GM12878 (cell line): ENCODE measurements around the gene RBM42. TPM values are rescaled to one million over a fixed set of nuclear protein-coding genes. Genes with fewer than 3 reads are reported as not detected.

Experiments
- ATAC-seq: fragments of 200-7000 bp; cut with Tn5 transposase; 3 replicates; pipeline ENCODE4 v1.9.1; 2020; ENCODE audit warnings: mild to moderate bottlenecking, moderate library complexity
- BruUV-seq: library from RNA; stranded (reverse); fragments of 400-500 nt; replicated peaks from 2 replicates; lab custom pipeline; 2021; lab: Mats Ljungman, UMichigan
- CTCF ChIA-PET: fragments of 300-600 bp; sonication (Branson Sonifier 250); formaldehyde crosslinking; extraction: SDS; loops from one replicate; lab custom pipeline; 2021; ENCODE audit warnings: inconsistent platforms; lab: Yijun Ruan, JAX
- POLR2A ChIA-PET: fragments of 350-600 bp; formaldehyde crosslinking; extraction: SDS; loops from one replicate; lab custom pipeline; 2021; ENCODE audit warnings: inconsistent platforms; lab: Charles Lee
- RAD21 ChIA-PET: fragments of 300-600 bp; sonication (Branson Sonifier 250); formaldehyde crosslinking; loops from one replicate; lab custom pipeline; 2023; ENCODE audit warnings: antibody characterized with exemption; ENCODE audit not compliant: unreplicated experiment; lab: Charles Lee
- SMC1A ChIA-PET: fragments of 300-600 bp; sonication (Branson Sonifier 250); formaldehyde crosslinking; loops from one replicate; lab custom pipeline; 2023; ENCODE audit not compliant: unreplicated experiment, uncharacterized antibody; lab: Charles Lee
- DNase-seq: peaks from one replicate; pipeline ENCODE4 v3.0.0-alpha.2; 2011; ENCODE audit warnings: low read depth, low spot score
- FAIRE-seq: peaks from 3 replicates; lab custom pipeline; 2011; peaks lifted over from hg19 to GRCh38; lab: Jason Lieb, UNC
- H2AFZ ChIP-seq: 2 replicates; pipeline ENCODE4 v1.6.0; 2011; ENCODE audit warnings: low read depth, low read length, control low read depth; ENCODE audit not compliant: control insufficient read depth
- H3K27ac ChIP-seq: 2 replicates; pipeline ENCODE4 v1.5.1; 2011; ENCODE audit warnings: control low read depth; ENCODE audit not compliant: control insufficient read depth, insufficient read depth
- H3K27me3 ChIP-seq, 2 experiments: replicated peaks in 1 of 2; 2 replicates each; pipeline versions ENCODE4 v1.6.0 to v1.6.1; 2011; ENCODE audit warnings: low read length in 1 of 2; ENCODE audit not compliant: control insufficient read depth in 2 of 2, insufficient read depth in 2 of 2
- H3K36me3 ChIP-seq, 2 experiments: 2 replicates each; pipeline ENCODE4 v1.5.1; 2011; ENCODE audit warnings: low read length in 1 of 2; ENCODE audit not compliant: control insufficient read depth in 2 of 2, insufficient read depth in 2 of 2
- H3K4me1 ChIP-seq: 2 replicates; pipeline ENCODE4 v1.6.1; 2011; ENCODE audit warnings: mild to moderate bottlenecking, low read length, moderate library complexity, mixed read lengths; ENCODE audit not compliant: control insufficient read depth, insufficient read depth
- H3K4me2 ChIP-seq: 2 replicates; pipeline ENCODE4 v1.6.0; 2011; ENCODE audit warnings: control low read depth; ENCODE audit not compliant: control insufficient read depth, insufficient read depth
- H3K4me3 ChIP-seq: fragments of 200-600 bp; sonication (generic); 2 replicates; pipeline ENCODE4 v1.5.1; 2016
- H3K79me2 ChIP-seq: 2 replicates; pipeline ENCODE4 v1.6.0; 2011; ENCODE audit warnings: low read length; ENCODE audit not compliant: control insufficient read depth, insufficient read depth
- H3K9ac ChIP-seq: 2 replicates; pipeline ENCODE4 v1.8.0; 2011; ENCODE audit warnings: low read length, control low read depth, mixed read lengths; ENCODE audit not compliant: control insufficient read depth, insufficient read depth
- H3K9me3 ChIP-seq: replicated peaks from 3 replicates; pipeline ENCODE4 v1.5.1; 2011; ENCODE audit warnings: mild to moderate bottlenecking, low read length; ENCODE audit not compliant: control insufficient read depth, insufficient read depth
- H4K20me1 ChIP-seq: 2 replicates; pipeline ENCODE4 v1.6.0; 2011; ENCODE audit not compliant: control insufficient read depth, insufficient read depth
- ASH2L ChIP-seq: fragments of 300-600, 200-600 bp; sonication (generic); IDR thresholded peaks from 2 replicates; pipeline ENCODE4 v1.6.1; 2017; ENCODE audit warnings: low read depth, mild to moderate bottlenecking, borderline replicate concordance
- CBX5 ChIP-seq: sonication (generic); IDR thresholded peaks from 2 replicates; pipeline ENCODE4 v1.6.1; 2016; ENCODE audit warnings: low read depth, moderate library complexity, mild to moderate bottlenecking, inconsistent platforms
- CHD1 ChIP-seq: IDR thresholded peaks from 2 replicates; pipeline ENCODE4 v1.6.1; 2012; ENCODE audit warnings: low read depth, low read length, improper control_type of control experiment
- CHD4 ChIP-seq: fragments of 200-600 bp; sonication (generic); IDR thresholded peaks from 2 replicates; pipeline ENCODE4 v1.6.1; 2016; ENCODE audit warnings: mild to moderate bottlenecking
- CREB1 ChIP-seq: IDR thresholded peaks from 2 replicates; pipeline ENCODE4 v1.6.1; 2012; ENCODE audit warnings: low read depth, mild to moderate bottlenecking, inconsistent platforms
- ETV6 ChIP-seq, 2 experiments: fragments of 450-650 bp in 1 of 2; IDR thresholded peaks in 1 of 2; conservative IDR thresholded peaks in 1 of 2; 2 replicates each; pipeline ENCODE4 v1.6.1; 2014; ENCODE audit warnings: antibody characterized with exemption in 1 of 2, borderline replicate concordance in 1 of 2, low read depth in 1 of 2, mild to moderate bottlenecking in 1 of 2, moderate library complexity in 1 of 2
- FOS ChIP-seq: IDR thresholded peaks from 3 replicates; pipeline ENCODE4 v1.6.1; 2011; ENCODE audit warnings: borderline replicate concordance; ENCODE audit not compliant: insufficient read length; ENCODE audit errors: extremely low read depth
- HDGF ChIP-seq: fragments of 450-650 bp; IDR thresholded peaks from 2 replicates; pipeline ENCODE4 v1.6.1; 2016; ENCODE audit warnings: antibody characterized with exemption
- LARP7 ChIP-seq: fragments of 450-650 bp; IDR thresholded peaks from 2 replicates; pipeline ENCODE4 v1.6.1; 2017; ENCODE audit warnings: mild to moderate bottlenecking
- NFXL1 ChIP-seq: fragments of 450-650 bp; IDR thresholded peaks from 2 replicates; pipeline ENCODE4 v1.6.1; 2017; ENCODE audit warnings: antibody characterized with exemption, mild to moderate bottlenecking, borderline replicate concordance
- RCOR1 ChIP-seq: conservative IDR thresholded peaks from 2 replicates; pipeline ENCODE4 v1.6.1; 2012; ENCODE audit warnings: low read depth, low read length, improper control_type of control experiment
- RUNX3 ChIP-seq: IDR thresholded peaks from 2 replicates; pipeline ENCODE4 v1.6.1; 2012; ENCODE audit warnings: low read length, inconsistent platforms
- SMARCA5 ChIP-seq: fragments of 450-650 bp; IDR thresholded peaks from 2 replicates; pipeline ENCODE4 v1.6.1; 2017; ENCODE audit warnings: mild to moderate bottlenecking
- WGBS: methylation state at CpG from one replicate; pipeline ENCODE4 v1.1.6; 2016; ENCODE audit warnings: low lambda C conversion rate; ENCODE audit not compliant: insufficient replicate concordance, insufficient coverage; ENCODE audit errors: missing lambda C conversion rate; 5-methylcytosine and 5-hydroxymethylcytosine counted together
- in situ Hi-C: fragments of 300-500 bp; cut with MboI; formaldehyde crosslinking; loops from 9 replicates; pipeline ENCODE4 v1.14.3; 2018; ENCODE audit warnings: mixed read lengths
- intact Hi-C: fragments of 100-400 bp; cut with micrococcal nuclease; formaldehyde crosslinking; loops from one replicate; pipeline ENCODE4 v1.14.2; 2022; ENCODE audit not compliant: unreplicated experiment
- polyA plus RNA-seq, 11 experiments: library from polyadenylated mRNA; depleted of rRNA in 4 of 11; unstranded in 6 of 11; stranded (reverse) in 5 of 11; fragments of >200 nt; fragmentation: Nextera tagmentation in 4 of 11; fragmentation: Illumina TruSeq in 1 of 11; extraction: Ambion mirVana in 4 of 11; extraction: Trizol in 1 of 11; gene quantifications; 1 replicate in 1 of 11; 2 replicates in 10 of 11; pipeline versions ENCODE4 v1.2.1 to v1.2.3, GENCODE V29; 2011 to 2016; ENCODE audit warnings: inconsistent platforms in 2 of 11, missing spikeins in 2 of 11, low read depth in 1 of 11
- total RNA-seq, 4 experiments: library from RNA; depleted of rRNA in 3 of 4; stranded (reverse); fragments of >200 nt in 3 of 4; fragmentation: Illumina TruSeq in 1 of 4; extraction: Trizol in 1 of 4; gene quantifications; 2 replicates each; pipeline versions ENCODE4 v1.2.1 to v1.2.3, GENCODE V29; 2013 to 2021
- TF ChIP-seq, protein P1 (sequence below): fragments of 450-650 bp; formaldehyde crosslinking; IDR thresholded peaks from 2 replicates; pipeline ENCODE4 v1.4.0; 2020; ENCODE audit warnings: mild to moderate bottlenecking, moderate library complexity
- TF ChIP-seq, protein P2 (sequence below): fragments of 450-650 bp; IDR thresholded peaks from 2 replicates; pipeline ENCODE4 v1.6.1; 2017; ENCODE audit warnings: mild to moderate bottlenecking, moderate library complexity

The RBM42 gene
- total and polyA plus RNA-seq, 10 of the 15 experiments (the other 5 are each of a cell fraction or from before 2014, with no cell fraction given) = 4.2 to 117 (median 48.5) TPM

DNA sequence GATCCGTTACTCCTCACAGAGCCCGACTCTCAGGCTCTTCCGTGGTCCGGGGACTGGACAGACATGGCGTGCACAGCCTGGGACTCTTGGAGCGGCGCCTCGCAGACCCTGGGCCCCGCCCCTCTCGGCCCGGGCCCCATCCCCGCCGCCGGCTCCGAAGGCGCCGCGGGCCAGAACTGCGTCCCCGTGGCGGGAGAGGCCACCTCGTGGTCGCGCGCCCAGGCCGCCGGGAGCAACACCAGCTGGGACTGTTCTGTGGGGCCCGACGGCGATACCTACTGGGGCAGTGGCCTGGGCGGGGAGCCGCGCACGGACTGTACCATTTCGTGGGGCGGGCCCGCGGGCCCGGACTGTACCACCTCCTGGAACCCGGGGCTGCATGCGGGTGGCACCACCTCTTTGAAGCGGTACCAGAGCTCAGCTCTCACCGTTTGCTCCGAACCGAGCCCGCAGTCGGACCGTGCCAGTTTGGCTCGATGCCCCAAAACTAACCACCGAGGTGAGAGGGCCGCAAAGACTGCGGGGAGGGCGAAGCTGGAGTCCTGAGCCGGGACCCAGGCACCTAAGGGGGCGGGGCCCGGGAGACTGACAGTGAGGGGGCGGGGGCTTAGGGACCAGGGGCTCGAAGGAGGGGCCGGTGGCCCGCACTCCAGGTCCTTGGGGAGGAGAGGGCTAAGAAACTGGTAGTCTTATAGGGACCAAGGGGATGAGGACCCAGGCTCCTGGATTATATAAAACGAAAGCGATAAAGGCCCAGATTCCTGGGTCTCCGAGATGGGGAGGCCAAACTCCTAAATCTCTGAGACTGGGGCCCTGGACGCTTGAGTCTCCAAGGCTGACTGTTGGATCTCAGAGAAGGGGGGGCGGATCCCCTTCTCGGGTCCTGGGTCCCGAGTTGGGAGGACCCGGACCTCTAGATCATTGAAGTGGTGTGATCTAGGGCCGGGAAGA, 14.7 kb downstream of the RBM42 start:
- ATAC-seq (peak; percentile 74), DNase-seq (peak; percentile 59), FAIRE-seq (no peak)
- in situ Hi-C loops (no loop called here), intact Hi-C loops (no loop called here)
- POLR2A ChIA-PET = interaction anchor here (1.0 to 3.5 kb wide), 10 partner anchors 12 to 310 kb away, joined by 3 to 30 read pairs (median 5); partner anchors contain the start of genes HAUS5, LIN37 and RBM42
- Histone ChIP-seq H3K79me2 (peaks cover 4% of the 10 kb centered on the region), H3K9ac (peak overlapping the region; percentile 80), H3K4me2 (peak overlapping the region; percentile 100), H3K9me3 (no peaks in the 10 kb centered on the region), H2AFZ (peak overlapping the region; percentile 100), H4K20me1 (no peaks in the 10 kb centered on the region), H3K27me3 (no peaks in the 10 kb centered on the region), H3K4me1 (peaks cover 27% of the 10 kb centered on the region), H3K4me3 (peak overlapping the region; percentile 75), H3K27ac (peak overlapping the region; percentile 84), H3K36me3 (no peaks in the 10 kb centered on the region)
- no TSS peak for BruUV-seq
- SMC1A ChIA-PET = interaction anchor here (0.6 to 1.9 kb wide), 4 partner anchors 32 to 430 kb away, joined by 3 to 10 read pairs (median 6); partner anchors contain the start of gene HAUS5
- CTCF ChIA-PET = interaction anchor here (0.7 to 2.3 kb wide), 7 partner anchors 33 to 484 kb away, joined by 3 to 8 read pairs (median 3); partner anchors contain the start of gene PSENEN
- RAD21 ChIA-PET = interaction anchor here (0.8 to 1.3 kb wide), 4 partner anchors 53 to 472 kb away, joined by 3 to 4 read pairs (median 4); partner anchors contain the start of genes POLR2I and TBCB
- under 1% methylated on average over 41 of the region's 69 CpGs for WGBS
- TF ChIP-seq ASH2L (no peak), CBX5 (no peak), FOS (no peak), RUNX3 (peak; percentile 52), SMARCA5 (peak; percentile 61; the same call in 1 of the 2 replicates), NFXL1 (no peak), LARP7 (peak; percentile 91), CHD1 (peak; percentile 99), CREB1 (no peak), ETV6 (conservative IDR thresholded peaks at IDR 0.05 in 1 of 2, IDR thresholded peaks at IDR 0.05 in 1 of 2; ENCODE audit: borderline replicate concordance in 1 of 2, low read depth in 1 of 2) (no peak), CHD4 (no peak), HDGF (no peak), RCOR1 (no peak)
- TF ChIP-seq, protein P1, sequence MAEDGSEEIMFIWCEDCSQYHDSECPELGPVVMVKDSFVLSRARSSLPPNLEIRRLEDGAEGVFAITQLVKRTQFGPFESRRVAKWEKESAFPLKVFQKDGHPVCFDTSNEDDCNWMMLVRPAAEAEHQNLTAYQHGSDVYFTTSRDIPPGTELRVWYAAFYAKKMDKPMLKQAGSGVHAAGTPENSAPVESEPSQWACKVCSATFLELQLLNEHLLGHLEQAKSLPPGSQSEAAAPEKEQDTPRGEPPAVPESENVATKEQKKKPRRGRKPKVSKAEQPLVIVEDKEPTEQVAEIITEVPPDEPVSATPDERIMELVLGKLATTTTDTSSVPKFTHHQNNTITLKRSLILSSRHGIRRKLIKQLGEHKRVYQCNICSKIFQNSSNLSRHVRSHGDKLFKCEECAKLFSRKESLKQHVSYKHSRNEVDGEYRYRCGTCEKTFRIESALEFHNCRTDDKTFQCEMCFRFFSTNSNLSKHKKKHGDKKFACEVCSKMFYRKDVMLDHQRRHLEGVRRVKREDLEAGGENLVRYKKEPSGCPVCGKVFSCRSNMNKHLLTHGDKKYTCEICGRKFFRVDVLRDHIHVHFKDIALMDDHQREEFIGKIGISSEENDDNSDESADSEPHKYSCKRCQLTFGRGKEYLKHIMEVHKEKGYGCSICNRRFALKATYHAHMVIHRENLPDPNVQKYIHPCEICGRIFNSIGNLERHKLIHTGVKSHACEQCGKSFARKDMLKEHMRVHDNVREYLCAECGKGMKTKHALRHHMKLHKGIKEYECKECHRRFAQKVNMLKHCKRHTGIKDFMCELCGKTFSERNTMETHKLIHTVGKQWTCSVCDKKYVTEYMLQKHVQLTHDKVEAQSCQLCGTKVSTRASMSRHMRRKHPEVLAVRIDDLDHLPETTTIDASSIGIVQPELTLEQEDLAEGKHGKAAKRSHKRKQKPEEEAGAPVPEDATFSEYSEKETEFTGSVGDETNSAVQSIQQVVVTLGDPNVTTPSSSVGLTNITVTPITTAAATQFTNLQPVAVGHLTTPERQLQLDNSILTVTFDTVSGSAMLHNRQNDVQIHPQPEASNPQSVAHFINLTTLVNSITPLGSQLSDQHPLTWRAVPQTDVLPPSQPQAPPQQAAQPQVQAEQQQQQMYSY (CRISPR knock-in tag) = no peak
- TF ChIP-seq, protein P2, sequence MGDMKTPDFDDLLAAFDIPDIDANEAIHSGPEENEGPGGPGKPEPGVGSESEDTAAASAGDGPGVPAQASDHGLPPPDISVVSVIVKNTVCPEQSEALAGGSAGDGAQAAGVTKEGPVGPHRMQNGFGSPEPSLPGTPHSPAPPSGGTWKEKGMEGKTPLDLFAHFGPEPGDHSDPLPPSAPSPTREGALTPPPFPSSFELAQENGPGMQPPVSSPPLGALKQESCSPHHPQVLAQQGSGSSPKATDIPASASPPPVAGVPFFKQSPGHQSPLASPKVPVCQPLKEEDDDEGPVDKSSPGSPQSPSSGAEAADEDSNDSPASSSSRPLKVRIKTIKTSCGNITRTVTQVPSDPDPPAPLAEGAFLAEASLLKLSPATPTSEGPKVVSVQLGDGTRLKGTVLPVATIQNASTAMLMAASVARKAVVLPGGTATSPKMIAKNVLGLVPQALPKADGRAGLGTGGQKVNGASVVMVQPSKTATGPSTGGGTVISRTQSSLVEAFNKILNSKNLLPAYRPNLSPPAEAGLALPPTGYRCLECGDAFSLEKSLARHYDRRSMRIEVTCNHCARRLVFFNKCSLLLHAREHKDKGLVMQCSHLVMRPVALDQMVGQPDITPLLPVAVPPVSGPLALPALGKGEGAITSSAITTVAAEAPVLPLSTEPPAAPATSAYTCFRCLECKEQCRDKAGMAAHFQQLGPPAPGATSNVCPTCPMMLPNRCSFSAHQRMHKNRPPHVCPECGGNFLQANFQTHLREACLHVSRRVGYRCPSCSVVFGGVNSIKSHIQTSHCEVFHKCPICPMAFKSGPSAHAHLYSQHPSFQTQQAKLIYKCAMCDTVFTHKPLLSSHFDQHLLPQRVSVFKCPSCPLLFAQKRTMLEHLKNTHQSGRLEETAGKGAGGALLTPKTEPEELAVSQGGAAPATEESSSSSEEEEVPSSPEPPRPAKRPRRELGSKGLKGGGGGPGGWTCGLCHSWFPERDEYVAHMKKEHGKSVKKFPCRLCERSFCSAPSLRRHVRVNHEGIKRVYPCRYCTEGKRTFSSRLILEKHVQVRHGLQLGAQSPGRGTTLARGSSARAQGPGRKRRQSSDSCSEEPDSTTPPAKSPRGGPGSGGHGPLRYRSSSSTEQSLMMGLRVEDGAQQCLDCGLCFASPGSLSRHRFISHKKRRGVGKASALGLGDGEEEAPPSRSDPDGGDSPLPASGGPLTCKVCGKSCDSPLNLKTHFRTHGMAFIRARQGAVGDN = peak; percentile 90
